Effector CD4-positive, alpha-beta T cell (primary cell): ENCODE results near the gene FANCC.
A peak's percentile ranks its signal among the peaks of the same experiment; 100 is the strongest.

Source experiments
- DNase-seq: peaks from one replicate; pipeline ENCODE4 v3.0.0-alpha.2; 2020
- total RNA-seq: gene quantifications from one replicate; lab custom pipeline; 2026; lab: John Stamatoyannopoulos, UW

Gene FANCC, protein sequence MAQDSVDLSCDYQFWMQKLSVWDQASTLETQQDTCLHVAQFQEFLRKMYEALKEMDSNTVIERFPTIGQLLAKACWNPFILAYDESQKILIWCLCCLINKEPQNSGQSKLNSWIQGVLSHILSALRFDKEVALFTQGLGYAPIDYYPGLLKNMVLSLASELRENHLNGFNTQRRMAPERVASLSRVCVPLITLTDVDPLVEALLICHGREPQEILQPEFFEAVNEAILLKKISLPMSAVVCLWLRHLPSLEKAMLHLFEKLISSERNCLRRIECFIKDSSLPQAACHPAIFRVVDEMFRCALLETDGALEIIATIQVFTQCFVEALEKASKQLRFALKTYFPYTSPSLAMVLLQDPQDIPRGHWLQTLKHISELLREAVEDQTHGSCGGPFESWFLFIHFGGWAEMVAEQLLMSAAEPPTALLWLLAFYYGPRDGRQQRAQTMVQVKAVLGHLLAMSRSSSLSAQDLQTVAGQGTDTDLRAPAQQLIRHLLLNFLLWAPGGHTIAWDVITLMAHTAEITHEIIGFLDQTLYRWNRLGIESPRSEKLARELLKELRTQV
- total RNA-seq: 24.2 reads per million, percentile 51 among the genes with 10 or more reads in this experiment

DNA sequence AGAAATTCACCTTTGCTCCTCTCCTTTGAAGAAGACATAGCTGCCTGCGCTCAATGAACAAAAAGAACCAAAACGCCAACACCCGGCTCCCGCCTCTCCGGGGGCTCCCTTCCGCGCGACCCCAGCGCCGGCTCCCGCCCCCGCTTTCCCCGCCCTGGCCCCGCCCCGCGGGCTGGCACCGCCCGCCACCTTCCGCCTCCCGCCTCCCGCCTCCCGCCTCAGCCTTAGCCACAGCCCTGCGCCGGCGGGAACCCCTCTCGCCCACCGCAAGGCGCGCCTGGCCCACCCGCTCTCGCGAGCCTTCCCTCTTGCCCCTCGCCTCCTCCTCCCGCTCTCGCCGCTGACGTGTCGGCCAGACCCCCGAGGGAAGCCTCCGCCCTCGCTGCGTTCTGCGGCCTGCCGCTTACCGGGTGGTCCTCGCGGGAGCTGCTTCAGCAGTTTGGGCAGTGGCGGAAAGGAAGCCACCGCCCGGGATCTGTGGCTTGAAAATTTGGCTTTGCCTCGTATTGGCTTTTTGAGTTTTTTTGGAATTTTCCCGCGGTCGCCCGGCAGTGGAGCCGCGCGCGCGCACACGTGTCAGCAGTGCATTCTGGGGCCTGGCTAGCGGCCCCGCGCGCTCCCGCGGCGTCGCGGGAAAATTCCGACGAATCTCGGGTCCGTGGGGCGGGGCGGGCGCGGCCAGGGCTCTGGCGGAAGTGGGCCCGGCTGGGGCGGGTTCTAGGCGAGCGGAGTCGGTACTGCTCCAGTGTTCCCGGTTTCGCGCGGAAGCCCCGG is at the start of gene FANCC:
TSS of gene FANCC (minus strand) at position 591 of the 774 bp plus-strand sequence. CDS start 68,418 bp downstream, outside the sequence.
- DNase-seq: peak; percentile 70

DNA sequence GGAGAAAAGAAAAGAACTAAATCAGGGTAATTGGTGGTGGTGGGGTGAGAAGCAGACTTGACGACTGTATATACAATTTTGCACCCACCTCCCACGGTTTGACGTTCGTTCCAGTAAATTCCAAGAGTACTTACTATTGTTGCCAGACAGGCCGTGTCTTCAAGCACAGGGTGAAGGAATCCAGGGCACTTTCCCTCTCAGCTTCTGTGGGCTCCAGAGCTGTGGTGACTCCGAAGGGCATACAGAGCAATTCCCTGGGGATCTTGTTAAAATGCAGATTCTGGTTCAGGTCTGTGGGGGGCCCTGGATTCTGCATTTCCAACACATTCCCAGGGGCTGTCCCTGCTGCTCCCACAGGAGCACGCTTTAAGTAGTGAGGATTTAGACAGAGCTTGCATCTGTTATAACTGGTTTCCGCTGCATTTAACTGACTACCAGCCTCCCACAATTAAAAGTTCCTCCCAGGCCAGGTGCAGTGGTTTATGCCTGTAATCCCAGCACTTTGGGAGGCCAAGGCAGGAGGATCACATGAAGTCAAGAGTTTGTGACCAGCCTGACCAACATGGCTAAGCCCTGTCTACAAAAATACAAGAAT is 49.3 kb upstream of the FANCC start:
- DNase-seq: no peak

DNA sequence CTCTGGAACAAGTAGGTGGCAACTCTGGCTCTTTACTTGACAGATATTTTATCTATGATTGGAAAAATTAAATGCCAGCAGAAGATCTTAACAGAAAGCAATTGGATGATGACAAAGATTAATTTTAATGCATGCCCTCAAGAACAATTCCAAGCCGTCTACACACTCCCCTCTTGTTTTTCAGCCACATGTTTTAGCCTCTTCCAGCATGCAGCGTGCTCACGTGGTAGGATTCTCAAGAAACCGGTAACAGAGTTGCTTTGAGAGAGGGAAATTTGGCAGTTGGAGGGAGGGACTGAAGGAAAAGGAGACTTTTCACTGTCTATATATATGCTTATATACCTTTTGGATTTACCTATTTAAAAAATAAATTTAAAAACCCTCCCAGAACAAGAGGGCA is 48.3 kb upstream of the FANCC start:
- DNase-seq: no peak

DNA sequence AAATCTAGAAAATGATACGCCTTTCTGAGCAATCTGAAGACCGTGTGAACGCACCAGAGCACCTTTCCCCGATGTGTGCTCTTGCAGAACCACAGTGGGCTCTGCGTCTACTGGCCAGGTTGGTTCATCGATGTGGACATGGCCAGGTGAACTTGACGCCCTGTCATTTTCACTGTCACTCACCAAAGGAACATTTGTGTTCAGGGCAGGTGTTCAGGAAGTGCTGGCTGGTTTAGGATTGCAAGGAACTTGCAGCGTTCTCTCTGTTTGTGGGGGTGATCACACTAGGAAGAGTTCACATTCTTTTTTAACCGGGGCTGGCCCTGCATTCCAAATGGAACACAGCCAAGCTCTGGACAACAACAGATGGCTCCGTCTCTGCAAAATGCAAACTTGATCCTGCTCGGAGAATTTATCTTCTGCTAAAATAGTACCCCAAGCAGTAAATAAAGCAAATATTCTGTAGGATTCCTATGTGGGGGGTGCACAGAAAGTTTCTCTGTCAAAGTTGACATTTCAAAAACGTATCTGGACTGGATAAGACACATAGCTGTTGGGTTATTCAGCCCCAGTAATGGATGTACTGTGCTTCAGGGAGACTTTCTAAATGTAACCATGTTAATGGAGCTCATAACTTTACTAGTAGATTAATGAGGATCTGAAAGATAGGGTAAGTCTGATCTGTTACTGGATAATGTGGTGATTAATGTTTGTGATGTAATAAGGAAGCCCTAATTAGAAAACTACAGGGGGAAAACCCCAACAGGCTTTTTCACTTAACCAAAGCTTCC is 45.7 kb upstream of the FANCC start:
- no peak for DNase-seq

DNA sequence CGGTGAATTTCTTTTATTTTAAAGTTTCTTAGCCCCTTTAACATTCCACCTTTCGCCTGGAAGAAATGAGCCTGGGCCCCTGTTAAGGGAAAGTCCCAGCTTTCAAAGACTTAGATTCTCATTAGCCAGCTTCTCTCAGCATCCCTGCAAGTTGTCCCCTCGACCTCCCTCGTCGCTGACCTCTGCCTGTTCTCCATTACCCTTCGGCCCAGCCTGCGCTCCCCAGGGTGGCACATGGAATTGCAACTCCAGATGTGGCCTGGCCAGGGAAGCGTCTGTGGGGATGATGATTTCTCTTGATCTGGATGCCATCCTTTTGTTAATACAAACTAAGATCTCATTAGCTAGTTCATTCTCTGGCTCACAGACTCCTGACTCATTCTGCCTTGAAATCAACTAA is 43.4 kb upstream of the FANCC start:
- DNase-seq: no peak

DNA sequence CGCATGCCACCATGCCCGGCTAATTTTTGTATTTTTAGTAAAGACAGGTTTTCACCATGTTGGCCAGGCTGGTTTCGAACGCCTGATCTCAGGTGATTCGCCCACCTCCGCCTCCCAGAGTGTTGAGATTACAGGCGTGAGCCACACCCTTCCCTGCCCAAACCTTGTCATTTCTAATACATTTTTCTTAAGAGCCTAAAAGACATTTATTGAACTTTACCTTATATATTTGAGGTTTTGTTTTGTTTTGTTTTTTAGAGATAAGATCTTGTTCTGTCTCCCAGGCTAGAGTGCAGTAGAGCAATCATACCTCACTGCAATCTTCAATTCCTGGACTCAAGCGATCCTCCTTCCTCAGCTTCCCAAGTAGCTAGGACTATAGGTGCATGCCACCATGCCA is 39.8 kb upstream of the FANCC start:
- no peak for DNase-seq

DNA sequence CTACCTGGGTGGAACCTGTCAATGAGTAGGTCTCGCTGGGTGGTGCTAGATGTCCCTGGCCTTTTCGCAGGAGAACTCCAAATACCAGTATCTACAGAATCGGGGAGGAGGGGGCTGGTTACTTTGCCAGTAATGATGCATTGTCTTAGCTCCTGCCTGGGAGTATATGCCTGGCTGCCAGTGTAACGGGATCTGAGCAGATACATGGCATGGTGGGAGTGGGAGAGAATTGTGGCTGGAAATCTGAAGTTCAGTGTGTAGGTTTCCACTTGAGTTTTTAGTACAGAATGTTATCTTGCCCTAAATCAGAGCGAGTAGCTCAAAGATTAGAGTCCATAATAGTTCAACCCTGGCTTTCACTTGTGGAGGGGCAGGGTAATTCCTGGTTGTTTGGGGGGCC is 38.0 kb upstream of the FANCC start:
- DNase-seq: no peak

DNA sequence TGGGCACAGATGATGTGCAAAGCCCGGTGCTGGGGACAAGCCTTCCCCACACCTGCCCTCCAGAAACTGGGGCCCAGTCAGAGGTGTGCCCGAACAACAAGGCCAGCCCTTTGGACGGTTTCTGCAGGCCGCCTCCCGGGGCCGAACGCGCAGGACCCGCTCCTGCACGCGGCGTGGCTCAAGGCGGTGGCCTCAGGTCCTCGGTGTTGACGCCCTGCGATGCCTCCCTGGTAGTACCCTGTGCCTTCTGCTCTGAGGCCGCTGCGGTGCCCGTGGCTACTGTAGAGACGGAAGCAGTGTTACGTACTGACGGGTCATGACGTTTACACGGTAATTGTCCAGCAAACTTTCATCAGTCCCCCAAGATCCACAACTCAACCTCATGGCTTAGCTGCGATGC is 33.5 kb upstream of the FANCC start:
- DNase-seq: no peak

DNA sequence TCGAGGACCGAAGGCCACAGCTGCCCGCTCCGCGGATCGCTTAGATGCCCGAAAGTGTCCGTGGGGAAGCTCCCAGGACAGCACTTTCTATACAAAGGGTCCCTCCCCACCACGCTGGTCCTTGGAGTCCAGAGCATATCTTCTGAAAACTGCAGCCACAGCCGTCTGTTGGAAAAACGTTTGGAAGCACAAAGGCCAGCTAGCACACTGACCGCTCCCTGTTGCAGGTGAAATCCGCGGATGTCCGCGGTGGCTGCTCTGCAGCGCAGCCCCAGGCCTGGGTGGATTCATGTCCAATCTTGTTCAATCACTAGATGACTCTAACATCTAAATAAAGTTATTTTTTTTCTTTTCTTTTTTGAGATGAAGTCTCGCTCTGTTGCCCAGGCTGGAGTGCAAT is 32.8 kb upstream of the FANCC start:
- DNase-seq: no peak

DNA sequence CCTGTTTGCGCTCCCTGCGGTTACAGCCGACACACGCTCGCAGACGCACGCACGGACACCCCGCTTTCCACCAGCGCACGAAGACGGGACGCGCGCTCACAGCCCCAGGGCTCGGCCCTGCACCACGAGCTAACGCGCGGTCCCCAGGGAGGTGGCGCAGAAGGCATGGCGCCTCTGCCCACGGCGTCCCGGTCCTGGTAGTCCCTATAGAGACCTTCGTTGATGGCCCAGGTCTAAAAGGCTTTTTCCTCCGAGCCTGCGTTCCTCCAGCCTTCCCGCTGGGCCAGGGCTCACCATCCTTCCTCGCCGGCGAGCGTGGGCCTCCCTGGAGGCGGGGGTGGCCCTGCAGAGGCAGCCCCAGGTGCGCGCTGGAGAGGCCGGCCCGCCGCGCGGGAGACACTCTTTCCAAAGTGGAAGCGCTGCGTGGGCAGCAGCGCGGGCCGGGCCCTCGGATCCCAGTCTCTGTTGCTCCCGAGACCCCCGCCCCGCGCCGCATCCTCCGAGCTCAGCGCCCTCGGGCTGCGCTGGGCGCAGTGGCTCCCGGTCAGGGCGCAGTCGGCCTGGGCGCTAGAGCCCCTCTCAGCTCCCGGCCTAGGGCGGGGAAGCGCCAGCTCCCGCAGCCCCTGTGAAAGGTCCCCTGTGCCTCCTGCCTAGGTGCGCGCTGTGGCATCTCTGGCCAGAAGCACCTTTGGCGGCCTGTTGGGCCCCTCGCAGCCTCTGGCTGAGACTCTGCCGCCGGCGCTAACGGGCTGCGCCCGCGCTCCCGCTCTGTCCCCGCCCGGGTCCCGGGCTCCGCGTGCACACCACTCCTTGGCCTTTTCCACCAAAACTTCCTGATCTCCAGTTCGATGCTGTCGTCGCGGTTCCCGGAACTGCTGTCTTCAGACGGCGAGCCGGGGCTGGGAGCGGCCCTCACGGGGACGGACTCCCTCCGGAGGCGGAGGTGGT is 31.9 kb upstream of the FANCC start:
- DNase-seq: no peak

DNA sequence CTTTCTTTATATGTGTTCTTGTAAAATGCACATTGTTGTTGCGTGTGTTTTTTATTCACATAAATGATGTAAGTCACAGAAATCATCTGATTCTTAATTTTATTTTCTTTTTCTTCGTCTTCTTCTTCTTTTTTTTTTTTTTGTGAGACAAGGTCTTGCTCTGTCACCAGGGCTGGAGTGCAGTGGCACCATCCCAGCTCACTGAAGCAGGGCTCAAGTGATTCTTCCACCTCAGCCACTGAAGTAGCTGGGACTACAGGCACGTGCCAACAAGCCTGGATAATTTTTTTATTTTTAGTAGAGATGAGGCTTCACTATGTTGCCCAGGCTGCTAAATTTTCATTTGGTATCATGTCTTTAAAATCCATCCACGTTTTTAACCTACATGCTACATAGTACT is 28.5 kb upstream of the FANCC start:
- DNase-seq: no peak

DNA sequence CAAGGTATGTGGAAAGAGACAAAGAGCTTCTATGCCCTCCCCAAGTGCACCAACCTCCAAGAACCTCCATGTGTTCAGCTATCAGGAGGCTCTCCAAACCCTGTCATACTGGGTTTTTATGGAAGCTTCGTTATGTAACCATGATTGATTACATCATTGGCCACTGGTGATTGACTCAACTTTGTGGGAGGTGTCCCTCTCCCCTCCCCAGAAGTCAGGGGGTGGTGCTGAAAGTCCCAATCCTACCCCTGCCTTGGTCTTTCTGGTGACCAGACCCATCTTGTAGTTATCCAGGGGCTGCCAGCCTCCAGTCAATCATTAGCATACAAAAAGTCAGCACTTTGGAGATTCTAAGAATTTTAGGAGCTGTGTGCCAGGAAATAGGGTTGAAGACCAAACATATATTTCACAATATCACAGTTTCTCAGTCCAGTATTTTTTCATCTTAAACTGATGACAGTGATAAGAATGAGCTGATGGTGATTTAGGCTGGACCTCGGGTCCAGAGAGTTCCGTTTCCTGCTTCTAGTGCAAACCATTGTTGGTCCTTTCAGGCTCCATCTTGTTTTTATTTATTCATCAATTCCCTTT is 27.3 kb upstream of the FANCC start:
- DNase-seq: no peak

DNA sequence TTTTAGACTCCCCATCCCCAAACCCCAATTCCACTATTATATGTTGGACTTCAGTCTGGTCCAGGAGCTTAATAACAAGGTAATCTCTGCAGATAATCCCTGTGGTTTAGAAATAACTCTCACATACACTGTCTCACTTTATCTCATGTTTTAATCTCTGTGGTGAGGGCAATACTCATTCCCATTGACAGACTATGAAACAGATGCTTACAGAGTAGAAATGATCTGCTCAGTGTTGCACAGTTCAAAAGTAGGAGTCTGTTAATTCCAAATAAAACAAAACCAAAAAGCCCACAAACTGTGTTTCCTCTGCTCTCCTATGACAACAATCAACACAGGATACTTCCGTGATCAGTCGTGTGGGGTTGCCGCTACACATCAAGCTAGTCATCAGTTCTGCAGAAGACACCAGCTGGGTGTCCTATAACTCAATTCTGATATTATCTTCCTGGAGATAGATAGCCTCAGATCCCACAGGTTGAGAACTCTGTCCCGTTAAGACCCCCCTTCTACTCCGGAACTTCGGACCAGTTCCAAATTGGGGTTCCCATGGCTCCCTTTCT is 26.3 kb upstream of the FANCC start:
- DNase-seq: no peak

DNA sequence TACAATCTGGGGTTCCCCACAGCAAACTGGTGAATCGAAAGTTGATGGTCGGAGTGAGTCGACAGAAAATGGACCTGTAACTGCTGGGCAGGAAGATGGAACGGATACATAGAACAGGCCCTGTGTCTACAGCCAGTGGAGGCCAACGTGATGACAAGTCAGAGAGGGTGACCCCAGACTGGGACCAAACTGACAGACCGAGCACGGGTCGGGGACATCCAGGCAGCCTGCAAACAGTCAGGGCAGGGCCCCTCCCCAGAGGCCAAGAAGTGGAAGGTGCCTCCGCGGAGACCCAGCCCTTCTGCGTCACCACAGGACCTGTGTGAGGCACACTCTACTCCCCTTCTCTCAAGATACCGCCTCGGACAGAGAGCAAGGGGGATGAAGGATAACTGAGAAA is 25.1 kb upstream of the FANCC start:
- DNase-seq: no peak

DNA sequence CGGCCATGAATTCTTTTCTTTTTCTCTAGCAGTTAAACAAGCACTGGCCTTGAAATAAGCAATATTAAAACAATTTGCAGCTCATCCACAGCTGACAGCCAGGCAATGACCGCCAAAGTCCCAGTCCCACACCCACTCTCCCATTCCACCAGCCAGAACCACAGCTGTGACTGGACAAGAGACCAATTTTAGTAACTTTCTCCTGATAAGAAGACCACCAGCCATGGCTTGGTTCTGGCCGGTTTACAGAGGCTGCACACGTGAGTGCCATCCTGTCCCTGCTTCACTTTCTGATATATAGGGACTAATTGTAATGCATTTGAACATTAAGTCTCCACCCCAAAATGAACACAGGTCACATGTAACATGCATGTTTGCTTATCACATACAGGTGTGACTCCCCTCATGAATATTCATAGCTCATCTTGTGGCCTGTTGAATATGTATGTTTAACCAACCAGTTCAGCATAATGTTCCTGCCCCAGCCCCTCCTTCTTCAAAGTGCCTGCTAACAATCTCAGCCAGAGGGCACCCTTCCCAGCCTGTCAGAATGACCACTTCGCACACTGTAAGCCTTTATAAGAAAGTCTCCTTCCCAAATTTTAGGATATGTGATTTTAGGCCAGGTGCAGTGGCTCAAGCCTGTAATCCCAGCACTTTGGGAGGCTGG is 23.9 kb upstream of the FANCC start:
- DNase-seq: no peak

DNA sequence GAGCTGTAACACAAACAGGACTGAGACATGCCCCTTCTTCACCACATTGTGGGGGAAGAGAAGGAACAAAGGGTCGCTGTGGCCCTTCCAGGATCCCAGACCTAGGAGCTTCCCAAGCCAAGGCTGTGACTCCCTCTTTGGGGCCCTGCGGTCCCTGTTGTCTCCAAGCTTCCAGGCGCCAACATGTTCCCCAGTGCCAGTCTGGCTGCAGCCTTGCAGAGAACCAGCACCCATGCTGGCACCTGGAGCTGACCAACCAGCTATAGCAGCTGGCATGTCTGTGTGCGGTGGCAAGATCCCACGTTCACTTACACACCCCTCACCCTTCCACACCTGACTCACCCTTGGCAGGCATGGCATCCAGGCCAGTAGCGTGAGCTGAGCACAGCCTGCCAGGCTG is 20.7 kb upstream of the FANCC start:
- DNase-seq: no peak

DNA sequence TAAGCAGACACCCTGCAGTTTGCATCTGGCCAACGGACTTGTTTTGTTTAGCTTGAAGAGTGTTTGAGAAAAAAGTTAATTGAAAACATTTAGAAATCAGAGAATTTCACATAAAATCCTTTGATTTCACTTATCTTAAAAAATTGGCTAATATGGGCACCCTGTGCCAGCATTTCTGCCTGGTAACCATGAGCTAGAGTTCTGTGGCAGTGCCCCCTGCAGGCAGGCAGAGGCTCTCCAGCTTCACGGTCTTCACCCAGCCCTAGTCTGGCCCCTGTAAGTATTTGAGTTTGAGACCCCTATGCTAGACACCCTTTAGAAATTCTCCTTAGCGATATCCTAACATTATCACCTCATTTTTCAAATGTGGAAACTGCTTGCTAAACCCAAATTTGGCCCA is 18.8 kb upstream of the FANCC start:
- no peak for DNase-seq

DNA sequence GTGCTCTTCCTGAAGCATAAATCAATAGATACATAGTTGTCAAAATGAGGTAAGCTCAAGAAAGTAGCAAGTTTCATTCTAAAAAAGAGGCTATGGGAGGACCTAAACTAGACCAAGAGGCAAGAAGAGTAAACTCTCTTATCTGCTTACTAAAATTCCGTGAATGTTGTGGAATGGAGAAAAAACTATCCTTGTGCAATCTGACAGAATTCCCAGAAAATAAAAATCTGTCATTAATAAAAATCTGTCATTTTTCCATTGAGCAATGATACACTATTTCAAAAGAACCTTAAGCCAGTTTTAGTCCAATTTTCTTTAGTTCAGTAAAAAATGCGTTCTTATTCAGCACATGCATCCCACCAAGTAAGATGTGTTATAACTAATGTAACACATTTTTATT is 15.9 kb upstream of the FANCC start:
- DNase-seq: no peak

DNA sequence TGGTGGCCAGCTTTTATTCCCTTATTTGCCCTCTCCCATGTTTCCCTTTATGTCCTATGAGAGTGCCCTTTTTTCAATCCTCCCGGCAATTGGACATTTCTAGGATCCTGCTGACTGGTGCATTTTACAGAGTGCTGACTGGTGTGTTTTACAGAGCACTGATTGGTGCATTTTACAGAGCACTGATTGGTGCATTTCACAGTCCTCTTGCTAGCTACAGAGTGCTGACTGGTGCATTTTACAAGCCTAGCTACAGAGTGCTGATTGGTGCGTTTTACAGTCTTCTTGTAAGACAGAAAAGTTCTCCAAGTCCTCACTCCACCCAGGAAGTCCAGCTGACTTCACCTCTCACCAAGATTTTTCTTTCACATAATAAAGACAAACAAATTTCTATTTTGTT is 15.4 kb upstream of the FANCC start:
- no peak for DNase-seq
